ENCODE data around the gene MAB21L2.
"Not testable (repeated sequence)": the region's sequence is repeated elsewhere in the genome, so short reads cannot be mapped to it uniquely, and the experiment has no call there.

The MAB21L2 gene

GRCh38 chr4:150582146-150582872 lies at the start of gene MAB21L2:
Gene MAB21L2, plus strand, starts transcription at chr4:150582151. Its CDS starts 879 bp downstream, at chr4:150583030.
- no peak for DNase-seq

GRCh38 chr4:150533673-150534072 lies 48.3 kb upstream of the MAB21L2 start:
- no peak for DNase-seq

- DNase-seq: no peak
These were observed 47.1 kb upstream of the MAB21L2 start for GRCh38 chr4:150534818-150535217.

- not testable (repeated sequence) for DNase-seq
These were observed 44.0 kb upstream of the MAB21L2 start for GRCh38 chr4:150537911-150538310.

- no peak for DNase-seq
These were observed 41.4 kb upstream of the MAB21L2 start for GRCh38 chr4:150540536-150540935.

- no peak for DNase-seq
These were observed 41.0 kb upstream of the MAB21L2 start for GRCh38 chr4:150540959-150541360.

GRCh38 chr4:150541681-150542080 lies 40.3 kb upstream of the MAB21L2 start:
- no peak for DNase-seq

- no peak for DNase-seq
These were observed 38.9 kb upstream of the MAB21L2 start for GRCh38 chr4:150543042-150543441.

- DNase-seq: no peak
These were observed 35.7 kb upstream of the MAB21L2 start for GRCh38 chr4:150546286-150546685.

GRCh38 chr4:150547154-150547838 lies 34.7 kb upstream of the MAB21L2 start:
- DNase-seq: no peak

GRCh38 chr4:150557811-150558210 lies 24.1 kb upstream of the MAB21L2 start:
- DNase-seq: not testable (repeated sequence)

- no peak for DNase-seq
These were observed 20.7 kb upstream of the MAB21L2 start for GRCh38 chr4:150561143-150561737.

- no peak for DNase-seq
These were observed 19.7 kb upstream of the MAB21L2 start for GRCh38 chr4:150562250-150562649.

GRCh38 chr4:150562751-150563150 lies 19.2 kb upstream of the MAB21L2 start:
- DNase-seq: no peak

GRCh38 chr4:150564967-150565366 lies 17.0 kb upstream of the MAB21L2 start:
- DNase-seq: not testable (repeated sequence)

GRCh38 chr4:150567070-150567469 lies 14.9 kb upstream of the MAB21L2 start:
- DNase-seq: no peak

GRCh38 chr4:150569384-150569987 lies 12.5 kb upstream of the MAB21L2 start:
- DNase-seq: no peak

- no peak for DNase-seq
These were observed 11.9 kb upstream of the MAB21L2 start for GRCh38 chr4:150569998-150570535.

- no peak for DNase-seq
These were observed 11.1 kb upstream of the MAB21L2 start for GRCh38 chr4:150570862-150571261.

- no peak for DNase-seq
These were observed 9.0 kb upstream of the MAB21L2 start for GRCh38 chr4:150572704-150573504.

GRCh38 chr4:150573534-150573933 lies 8.4 kb upstream of the MAB21L2 start:
- no peak for DNase-seq

GRCh38 chr4:150574678-150575077 lies 7.3 kb upstream of the MAB21L2 start:
- DNase-seq: no peak

Data from NCI-H2171 (cell line).